H1 (cell line): ENCODE results near the gene KMT2E. TPM values are rescaled to one million over a fixed set of nuclear protein-coding genes. Genes with fewer than 3 reads are reported as not detected.
"Not testable (repeated sequence)": the region's sequence is repeated elsewhere in the genome, so short reads cannot be mapped to it uniquely, and the experiment has no call there.

Experiments used
- CTCF ChIA-PET: fragments of 300-600 bp; sonication (Branson Sonifier 250); formaldehyde crosslinking; loops from one replicate; lab custom pipeline; 2021; ENCODE audit not compliant: partially characterized antibody; lab: Charles Lee
- POLR2A ChIA-PET: fragments of 300-600 bp; sonication (Branson Sonifier 250); formaldehyde crosslinking; loops from one replicate; lab custom pipeline; 2021; ENCODE audit warnings: inconsistent platforms; ENCODE audit not compliant: partially characterized antibody; lab: Charles Lee
- DNase-seq, 2 experiments: peaks; one replicate each; pipeline versions ENCODE4 v3.0.0 to v3.0.0-alpha.2; 2010 to 2022; ENCODE audit warnings: low spot score in 2 of 2, low read depth in 1 of 2, mixed read lengths in 1 of 2
- FAIRE-seq: peaks from 2 replicates; lab custom pipeline; 2011; peaks lifted over from hg19 to GRCh38; lab: Jason Lieb, UNC
- H2AFZ ChIP-seq: 2 replicates; pipeline ENCODE4 v1.8.1; 2012; ENCODE audit warnings: low read length, inconsistent platforms
- H2AK5ac ChIP-seq: 2 replicates; pipeline ENCODE4 v1.6.1; 2013; ENCODE audit warnings: low read depth, low read length
- H2BK120ac ChIP-seq: replicated peaks from 2 replicates; pipeline ENCODE3; 2013; ENCODE audit warnings: low read depth, low read length, inconsistent platforms
- H2BK12ac ChIP-seq: 2 replicates; pipeline ENCODE4 v1.6.1; 2013; ENCODE audit warnings: low read depth, low read length
- H2BK15ac ChIP-seq: 2 replicates; pipeline ENCODE4 v1.6.1; 2013; ENCODE audit warnings: low read length
- H2BK20ac ChIP-seq: 2 replicates; pipeline ENCODE4 v1.6.1; 2013; ENCODE audit warnings: low read length
- H2BK5ac ChIP-seq: 2 replicates; pipeline ENCODE4 v1.6.1; 2013; ENCODE audit warnings: low read depth, low read length
- H3K14ac ChIP-seq: 2 replicates; pipeline ENCODE4 v1.6.1; 2013; ENCODE audit warnings: inconsistent platforms; ENCODE audit not compliant: insufficient read length
- H3K18ac ChIP-seq: 2 replicates; pipeline ENCODE4 v1.6.1; 2013; ENCODE audit warnings: low read length; ENCODE audit errors: extremely low read depth
- H3K23ac ChIP-seq: 2 replicates; pipeline ENCODE4 v1.6.1; 2013; ENCODE audit warnings: inconsistent platforms; ENCODE audit not compliant: insufficient read length
- H3K23me2 ChIP-seq: 2 replicates; pipeline ENCODE4 v1.6.1; 2013; ENCODE audit warnings: low read depth, low read length
- H3K27ac ChIP-seq: 2 replicates; pipeline ENCODE4 v1.6.1; 2011; ENCODE audit warnings: low read depth, low read length, inconsistent platforms
- H3K27me3 ChIP-seq, 4 experiments: replicated peaks in 1 of 4; 1 replicate in 1 of 4; 2 replicates in 3 of 4; pipeline versions ENCODE4 v1.6.1 to v1.8.1; 2011 to 2013; ENCODE audit warnings: low read length in 3 of 4, mild to moderate bottlenecking in 3 of 4, inconsistent platforms in 2 of 4, mixed read lengths in 2 of 4, moderate library complexity in 1 of 4; ENCODE audit not compliant: control insufficient read depth in 3 of 4, insufficient read depth in 3 of 4; ENCODE audit errors: extremely low read depth in 1 of 4
- H3K36me3 ChIP-seq, 4 experiments: 2 replicates each; pipeline versions ENCODE4 v1.6.1 to v1.8.1; 2011 to 2013; ENCODE audit warnings: mild to moderate bottlenecking in 4 of 4, low read length in 3 of 4, moderate library complexity in 2 of 4, control low read depth in 1 of 4, inconsistent platforms in 1 of 4; ENCODE audit not compliant: insufficient read depth in 4 of 4, control insufficient read depth in 2 of 4
- H3K4ac ChIP-seq: replicated peaks from 2 replicates; pipeline ENCODE3; 2013; ENCODE audit warnings: low read length, low read depth, mixed read lengths, inconsistent platforms; ENCODE audit not compliant: insufficient read length
- H3K4me1 ChIP-seq, 4 experiments: replicated peaks in 1 of 4; 1 replicate in 1 of 4; 2 replicates in 3 of 4; pipeline versions ENCODE4 v1.6.1 to v1.8.1; 2011 to 2013; ENCODE audit warnings: low read length in 3 of 4, inconsistent platforms in 2 of 4, mixed read lengths in 1 of 4; ENCODE audit not compliant: insufficient read depth in 4 of 4, control insufficient read depth in 3 of 4
- H3K4me2 ChIP-seq, 2 experiments: 2 replicates each; pipeline versions ENCODE4 v1.6.1 to v1.8.1; 2011 to 2013; ENCODE audit warnings: low read depth in 2 of 2, low read length in 2 of 2, control low read depth in 1 of 2, inconsistent platforms in 1 of 2, mild to moderate bottlenecking in 1 of 2; ENCODE audit not compliant: insufficient read depth in 1 of 2
- H3K4me3 ChIP-seq, 4 experiments: fragments of 200-600, 300-600 bp in 1 of 4; sonication (generic), shearing (Covaris generic), sonication (Bioruptor Twin) in 1 of 4; 2 replicates each; pipeline versions ENCODE4 v1.5.1 to v1.8.1; 2011 to 2016; ENCODE audit warnings: low read length in 4 of 4, low read depth in 3 of 4, control low read depth in 2 of 4, inconsistent platforms in 2 of 4, mild to moderate bottlenecking in 2 of 4, mixed read lengths in 1 of 4, moderate library complexity in 1 of 4; ENCODE audit not compliant: insufficient read depth in 2 of 4; ENCODE audit errors: extremely low read depth in 1 of 4
- H3K56ac ChIP-seq: replicated peaks from 2 replicates; pipeline ENCODE3; 2013; ENCODE audit warnings: low read depth, mild to moderate bottlenecking, mixed read lengths, low read length, inconsistent platforms; ENCODE audit not compliant: insufficient read length
- H3K79me1 ChIP-seq: 2 replicates; pipeline ENCODE4 v1.6.1; 2013; ENCODE audit warnings: low read depth, low read length, control low read depth
- H3K79me2 ChIP-seq, 2 experiments: 2 replicates each; pipeline versions ENCODE4 v1.6.1 to v1.8.1; 2012 to 2013; ENCODE audit warnings: low read length in 2 of 2, mild to moderate bottlenecking in 2 of 2, inconsistent platforms in 1 of 2; ENCODE audit not compliant: insufficient read depth in 2 of 2, control insufficient read depth in 1 of 2
- H3K9ac ChIP-seq, 4 experiments: replicated peaks in 1 of 4; 1 replicate in 1 of 4; 2 replicates in 3 of 4; pipeline versions ENCODE4 v1.6.1 to v1.8.1; 2011 to 2013; ENCODE audit warnings: low read depth in 3 of 4, low read length in 3 of 4, control low read depth in 2 of 4, mild to moderate bottlenecking in 2 of 4, moderate library complexity in 2 of 4, inconsistent platforms in 1 of 4; ENCODE audit errors: extremely low read depth in 1 of 4
- H3K9me3 ChIP-seq, 2 experiments: 2 replicates each; pipeline versions ENCODE4 v1.6.1 to v1.8.1; 2012 to 2013; ENCODE audit warnings: mild to moderate bottlenecking in 2 of 2, moderate library complexity in 2 of 2, control low read depth in 1 of 2, inconsistent platforms in 1 of 2, low read depth in 1 of 2, low read length in 1 of 2, mixed read lengths in 1 of 2; ENCODE audit not compliant: insufficient read depth in 2 of 2
- H4K20me1 ChIP-seq, 2 experiments: replicated peaks in 1 of 2; 2 replicates each; pipeline versions ENCODE3 to v1.8.1; 2011 to 2013; ENCODE audit warnings: inconsistent platforms in 2 of 2, low read length in 2 of 2, mild to moderate bottlenecking in 1 of 2; ENCODE audit not compliant: insufficient read depth in 2 of 2, control insufficient read depth in 1 of 2
- H4K5ac ChIP-seq: 2 replicates; pipeline ENCODE4 v1.6.1; 2013; ENCODE audit warnings: low read length, low read depth, mixed read lengths, inconsistent platforms; ENCODE audit not compliant: insufficient read length
- H4K8ac ChIP-seq: 2 replicates; pipeline ENCODE4 v1.8.0; 2013; ENCODE audit warnings: mild to moderate bottlenecking, moderate library complexity, low read length, inconsistent platforms; ENCODE audit not compliant: insufficient read depth; ENCODE audit errors: extremely low read depth
- H4K91ac ChIP-seq: replicated peaks from 2 replicates; pipeline ENCODE3; 2013; ENCODE audit warnings: low read length, mixed read lengths, inconsistent platforms; ENCODE audit not compliant: insufficient read length
- WGBS, 2 experiments: shearing (Covaris generic) in 1 of 2; methylation state at CpG; one replicate each; pipeline versions ENCODE4 v1.1.6 to v1.1.7; 2013 to 2015; ENCODE audit warnings: low lambda C conversion rate in 2 of 2, mixed read lengths in 2 of 2, inconsistent platforms in 1 of 2, low coverage in 1 of 2, missing lambda C conversion rate in 1 of 2; ENCODE audit not compliant: insufficient replicate concordance in 2 of 2, insufficient coverage in 1 of 2, insufficient read length in 1 of 2; ENCODE audit errors: extremely low coverage in 1 of 2, missing lambda C conversion rate in 1 of 2; 5-methylcytosine and 5-hydroxymethylcytosine counted together
- polyA plus RNA-seq, 7 experiments: library from polyadenylated mRNA; depleted of rRNA in 3 of 7; stranded (reverse) in 5 of 7; unstranded in 2 of 7; fragments of >200 nt in 5 of 7; fragments of 200-250 nt in 2 of 7; gene quantifications; 1 replicate in 5 of 7; 2 replicates in 1 of 7; 4 replicates in 1 of 7; pipeline versions ENCODE4 v1.2.1 to v1.2.3, GENCODE V29; 2011 to 2013; ENCODE audit warnings: missing spikeins in 2 of 7, mixed read lengths in 2 of 7
- total RNA-seq: library from RNA; stranded (reverse); fragmentation: NEBNext Ultra II Directional; extraction: Animal tissue kit (Norgen Biotek cat#: 25700); gene quantifications from 2 replicates; pipeline ENCODE4 v1.2.1, GENCODE V29; 2021

Gene KMT2E
- total and polyA plus RNA-seq, 2 of the 8 experiments (the other 6 are each of a cell fraction or from before 2014, with no cell fraction given) = 10.9 to 45.0 TPM

GRCh38 chr7:104987403-104987802 lies 26.6 kb upstream of the KMT2E start:
- not testable (repeated sequence) for H3K9ac ChIP-seq, H2BK5ac ChIP-seq
- peaks cover 0 to 23% of the 10 kb centered on the region in 2 experiments; a peak in 3 of 4 replicates for H3K79me2 ChIP-seq

More at GRCh38 chr7:104987403-104987802, 26.6 kb upstream of the KMT2E start:
- H3K27me3 ChIP-seq, H4K5ac ChIP-seq, DNase-seq, H3K23me2 ChIP-seq, H3K27ac ChIP-seq, H2AK5ac ChIP-seq, H2BK120ac ChIP-seq, H2BK12ac ChIP-seq, H4K8ac ChIP-seq, H3K9me3 ChIP-seq, H3K4me2 ChIP-seq, H3K4me1 ChIP-seq, H3K14ac ChIP-seq, FAIRE-seq, H2BK20ac ChIP-seq, H4K91ac ChIP-seq, H3K56ac ChIP-seq, H3K4me3 ChIP-seq, H3K79me1 ChIP-seq, H2AFZ ChIP-seq, H3K4ac ChIP-seq, H3K18ac ChIP-seq, H2BK15ac ChIP-seq, H3K23ac ChIP-seq: not testable (repeated sequence)
- WGBS, 2 experiments = 90% methylated on average over 14 of the region's 14 CpGs; no CpG with 5 or more reads in 1 of the 2 experiments
- POLR2A ChIA-PET = interaction anchor here (0.8 to 3.3 kb wide), 6 partner anchors 9 to 27 kb away, joined by 4 to 15 read pairs (median 8); partner anchors contain the start of gene KMT2E
- Histone ChIP-seq H4K20me1 (peaks cover 12% of the 10 kb centered on the region in 2 experiments), H3K36me3 (peaks cover 0 to 23% (median 3%) of the 10 kb centered on the region in 4 experiments; a peak in 3 of 8 replicates)
- CTCF ChIA-PET = interaction anchor here (0.7 to 1.2 kb wide), 3 partner anchors 14 to 58 kb away, joined by 3 read pairs; no protein-coding TSS in a partner anchor
